ENCODE results near the gene LFNG.

The LFNG gene

DNA sequence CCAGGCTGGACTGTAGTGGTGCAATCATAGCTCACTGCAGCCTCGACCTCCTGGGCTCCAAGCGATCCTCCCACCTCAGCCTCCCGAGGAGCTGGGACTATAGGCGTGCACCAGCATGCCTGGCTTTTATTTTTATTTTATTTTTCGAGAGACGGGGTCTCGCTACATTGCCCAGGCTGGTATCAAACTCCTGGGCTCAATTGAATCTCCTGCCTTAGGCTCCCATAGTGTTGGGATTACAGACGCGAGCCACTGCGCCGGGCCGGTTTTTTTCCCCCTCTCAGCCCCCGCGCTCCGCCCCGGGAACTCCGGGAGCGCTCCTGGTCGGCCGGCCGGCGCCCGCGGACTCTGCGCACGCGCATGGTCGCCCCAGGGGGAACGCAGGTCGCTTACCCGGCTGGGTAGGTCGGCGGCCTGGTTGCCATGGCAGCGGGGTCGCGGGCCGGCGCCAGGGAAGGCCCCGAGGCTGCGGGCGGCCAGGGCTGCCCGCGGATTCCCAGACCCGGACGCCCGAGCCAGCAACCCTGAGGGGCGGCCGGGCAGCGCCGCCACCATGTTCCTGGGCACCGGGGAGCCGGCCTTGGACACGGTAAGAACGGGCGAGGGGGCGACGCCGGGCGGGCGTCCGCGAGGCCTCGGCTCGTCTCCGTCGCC is 39.2 kb downstream of the LFNG start, which contains the start of gene IQCE:
IQCE (plus strand) TSS at position 351 of the 654 bp plus-strand sequence; CDS start at position 554, 203 bp downstream.
- TF ChIP-seq TAF1 (IDR thresholded peaks at IDR 0.05; ENCODE audit: borderline replicate concordance, insufficient read depth, low read length) (no peak), FOXP2 (optimal IDR thresholded peaks at IDR 0.05; ENCODE audit: borderline replicate concordance, extremely low read depth, extremely low read length, insufficient read depth) (peak; percentile 87), POLR2AphosphoS5 (IDR thresholded peaks at IDR 0.05; ENCODE audit: low read depth, low read length) (no peak), SIN3A (IDR thresholded peaks at IDR 0.05; ENCODE audit: borderline replicate concordance, insufficient read depth, low read length) (peak; percentile 75; the same call in 1 of the 2 replicates)
- TF ChIP-seq, protein P1, sequence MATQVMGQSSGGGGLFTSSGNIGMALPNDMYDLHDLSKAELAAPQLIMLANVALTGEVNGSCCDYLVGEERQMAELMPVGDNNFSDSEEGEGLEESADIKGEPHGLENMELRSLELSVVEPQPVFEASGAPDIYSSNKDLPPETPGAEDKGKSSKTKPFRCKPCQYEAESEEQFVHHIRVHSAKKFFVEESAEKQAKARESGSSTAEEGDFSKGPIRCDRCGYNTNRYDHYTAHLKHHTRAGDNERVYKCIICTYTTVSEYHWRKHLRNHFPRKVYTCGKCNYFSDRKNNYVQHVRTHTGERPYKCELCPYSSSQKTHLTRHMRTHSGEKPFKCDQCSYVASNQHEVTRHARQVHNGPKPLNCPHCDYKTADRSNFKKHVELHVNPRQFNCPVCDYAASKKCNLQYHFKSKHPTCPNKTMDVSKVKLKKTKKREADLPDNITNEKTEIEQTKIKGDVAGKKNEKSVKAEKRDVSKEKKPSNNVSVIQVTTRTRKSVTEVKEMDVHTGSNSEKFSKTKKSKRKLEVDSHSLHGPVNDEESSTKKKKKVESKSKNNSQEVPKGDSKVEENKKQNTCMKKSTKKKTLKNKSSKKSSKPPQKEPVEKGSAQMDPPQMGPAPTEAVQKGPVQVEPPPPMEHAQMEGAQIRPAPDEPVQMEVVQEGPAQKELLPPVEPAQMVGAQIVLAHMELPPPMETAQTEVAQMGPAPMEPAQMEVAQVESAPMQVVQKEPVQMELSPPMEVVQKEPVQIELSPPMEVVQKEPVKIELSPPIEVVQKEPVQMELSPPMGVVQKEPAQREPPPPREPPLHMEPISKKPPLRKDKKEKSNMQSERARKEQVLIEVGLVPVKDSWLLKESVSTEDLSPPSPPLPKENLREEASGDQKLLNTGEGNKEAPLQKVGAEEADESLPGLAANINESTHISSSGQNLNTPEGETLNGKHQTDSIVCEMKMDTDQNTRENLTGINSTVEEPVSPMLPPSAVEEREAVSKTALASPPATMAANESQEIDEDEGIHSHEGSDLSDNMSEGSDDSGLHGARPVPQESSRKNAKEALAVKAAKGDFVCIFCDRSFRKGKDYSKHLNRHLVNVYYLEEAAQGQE (IDR thresholded peaks at IDR 0.05; ENCODE audit: insufficient read depth in 1 of 2, low read depth in 2 of 2, low read length in 2 of 2), result no peak

DNA sequence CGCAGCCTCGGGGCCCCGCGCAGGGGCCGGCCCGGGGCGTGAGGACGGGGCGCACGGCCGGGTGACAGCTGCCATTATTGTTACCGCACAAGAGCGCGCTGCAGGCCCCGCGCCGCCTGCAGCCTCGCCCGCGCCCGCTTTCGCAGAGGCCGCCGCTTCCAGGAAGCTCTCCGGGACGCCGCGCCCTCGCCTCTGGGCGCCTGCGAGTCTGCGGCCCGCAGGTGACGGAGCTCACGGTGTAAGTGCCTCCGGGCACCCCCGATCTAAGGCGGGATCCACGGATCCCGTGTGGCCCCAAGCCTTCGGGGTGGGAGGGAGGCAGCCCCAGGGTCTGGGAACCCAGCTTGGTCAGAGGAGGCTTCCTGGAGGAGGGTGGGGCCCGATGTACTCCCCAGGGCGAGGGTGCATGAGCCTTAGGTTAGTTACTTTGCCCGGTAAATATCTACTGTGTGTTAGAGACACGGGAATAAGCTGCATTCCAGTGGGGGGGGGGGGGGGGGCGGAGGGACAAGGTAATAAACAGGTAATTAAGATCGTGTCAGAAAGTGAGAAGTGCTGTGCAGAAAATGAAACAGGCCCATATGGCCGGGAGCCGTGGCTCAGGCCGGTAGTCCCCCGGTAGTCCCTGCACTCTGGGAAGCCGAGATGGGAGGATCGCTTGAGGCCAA is 39.8 kb downstream of the LFNG start:
- TF ChIP-seq TAF1 (IDR thresholded peaks at IDR 0.05; ENCODE audit: borderline replicate concordance, insufficient read depth, low read length), result no peak

DNA sequence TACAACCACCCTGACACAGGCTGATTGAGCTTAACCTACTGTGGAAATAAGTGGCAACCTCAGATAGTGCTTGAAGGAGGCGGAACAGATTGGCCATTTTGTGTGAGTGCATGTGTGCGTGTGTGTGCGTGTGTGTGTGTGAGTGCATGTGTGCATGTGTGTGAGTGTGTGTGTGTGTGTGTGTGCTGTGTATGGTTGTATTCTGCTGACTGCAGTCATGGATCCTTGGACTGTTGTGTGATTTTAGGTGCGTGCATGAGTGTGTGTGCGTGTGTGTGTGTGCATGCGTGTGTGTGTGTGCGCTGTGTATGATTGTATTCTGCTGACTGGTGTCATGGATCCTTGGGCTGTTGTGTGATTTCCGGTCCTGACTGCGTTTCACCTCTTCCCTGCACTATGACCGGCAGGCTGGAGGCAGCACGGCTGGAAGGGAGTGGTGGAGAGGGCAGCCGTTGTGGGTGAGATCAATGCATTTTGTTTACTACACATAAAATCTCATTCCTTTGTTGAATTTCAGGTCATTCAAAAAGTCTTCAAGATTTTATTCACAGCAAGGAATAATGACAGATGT is 45.5 kb downstream of the LFNG start:
- TF ChIP-seq POLR2AphosphoS5 (IDR thresholded peaks at IDR 0.05; ENCODE audit: low read depth, low read length), result no peak
- peak; percentile 61 for TF ChIP-seq FOXP2 (optimal IDR thresholded peaks at IDR 0.05; ENCODE audit: borderline replicate concordance, extremely low read depth, extremely low read length, insufficient read depth)

DNA sequence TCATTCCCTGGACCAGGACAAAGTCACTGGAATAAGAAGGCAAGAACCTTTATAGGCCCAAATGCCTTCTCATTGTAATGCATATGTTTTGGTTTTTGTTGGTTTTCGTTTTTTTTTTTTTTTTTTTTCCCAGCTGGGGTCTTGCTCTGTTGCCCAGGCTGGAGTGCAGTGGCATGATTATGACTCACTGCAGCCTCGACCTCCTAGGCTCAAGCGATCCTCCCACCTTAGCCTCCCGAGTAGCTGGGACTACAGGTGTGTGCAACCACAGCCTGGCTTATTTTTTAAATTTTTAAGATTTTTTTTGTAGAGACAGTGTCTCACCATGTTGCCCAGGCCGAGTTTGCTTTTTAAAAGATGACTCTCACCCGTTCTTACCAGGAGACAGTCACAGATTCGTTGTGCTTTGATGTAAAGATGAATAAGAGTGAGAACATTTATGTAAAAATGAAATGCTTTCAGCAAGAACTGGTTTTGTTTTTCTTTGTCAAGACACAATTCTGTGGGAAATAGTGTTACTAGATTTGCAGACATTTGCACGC is 46.8 kb downstream of the LFNG start:
- TF ChIP-seq SIN3A (IDR thresholded peaks at IDR 0.05; ENCODE audit: borderline replicate concordance, insufficient read depth, low read length) (no peak), TAF1 (IDR thresholded peaks at IDR 0.05; ENCODE audit: borderline replicate concordance, insufficient read depth, low read length) (no peak)

DNA sequence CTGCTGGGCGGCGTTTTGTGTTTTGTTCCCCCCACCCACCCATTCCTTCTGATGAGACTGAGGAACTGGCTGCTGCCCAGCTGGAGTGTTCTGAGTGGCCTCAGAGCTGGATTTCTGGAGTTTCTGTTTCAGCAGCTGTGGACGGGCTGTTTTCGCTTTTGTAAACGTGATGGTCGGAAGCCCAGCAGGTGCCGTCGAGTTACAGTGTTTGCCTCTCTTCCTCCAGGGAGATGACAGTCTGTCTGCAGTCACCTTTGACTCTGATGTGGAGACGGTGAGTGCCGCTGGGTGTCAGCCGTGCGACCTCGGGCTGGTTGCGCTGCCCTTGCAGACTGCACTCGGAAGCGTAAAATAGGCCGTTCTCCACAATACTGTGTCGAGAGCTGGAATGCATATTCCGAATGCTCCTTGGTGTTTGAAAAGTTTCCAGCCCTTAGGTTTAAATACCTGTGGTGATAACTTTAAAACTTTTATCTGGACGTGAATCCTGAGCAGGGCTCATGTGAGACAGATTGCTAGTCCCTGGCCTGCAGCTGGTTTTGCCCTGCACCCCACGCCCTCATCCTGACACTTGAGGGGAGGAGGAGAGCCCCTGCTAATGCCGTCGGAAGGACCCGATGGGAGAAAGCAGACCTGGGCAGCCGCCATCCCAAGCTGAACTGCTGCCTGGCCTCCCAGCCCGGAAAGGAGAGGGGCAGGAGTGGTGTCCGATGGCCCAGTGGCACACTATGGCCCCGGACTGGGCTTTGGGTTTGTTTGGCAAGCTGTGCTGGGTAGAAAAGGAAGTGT is 47.5 kb downstream of the LFNG start:
- no peak for TF ChIP-seq FOXP2 (optimal IDR thresholded peaks at IDR 0.05; ENCODE audit: borderline replicate concordance, extremely low read depth, extremely low read length, insufficient read depth)
- TF ChIP-seq SIN3A (IDR thresholded peaks at IDR 0.05; ENCODE audit: borderline replicate concordance, insufficient read depth, low read length), result no peak
- TF ChIP-seq, protein P1 (IDR thresholded peaks at IDR 0.05; ENCODE audit: insufficient read depth in 1 of 2, low read depth in 2 of 2, low read length in 2 of 2), result no peak
- TF ChIP-seq POLR2AphosphoS5 (IDR thresholded peaks at IDR 0.05; ENCODE audit: low read depth, low read length), result no peak
- no peak for TF ChIP-seq TAF1 (IDR thresholded peaks at IDR 0.05; ENCODE audit: borderline replicate concordance, insufficient read depth, low read length)

DNA sequence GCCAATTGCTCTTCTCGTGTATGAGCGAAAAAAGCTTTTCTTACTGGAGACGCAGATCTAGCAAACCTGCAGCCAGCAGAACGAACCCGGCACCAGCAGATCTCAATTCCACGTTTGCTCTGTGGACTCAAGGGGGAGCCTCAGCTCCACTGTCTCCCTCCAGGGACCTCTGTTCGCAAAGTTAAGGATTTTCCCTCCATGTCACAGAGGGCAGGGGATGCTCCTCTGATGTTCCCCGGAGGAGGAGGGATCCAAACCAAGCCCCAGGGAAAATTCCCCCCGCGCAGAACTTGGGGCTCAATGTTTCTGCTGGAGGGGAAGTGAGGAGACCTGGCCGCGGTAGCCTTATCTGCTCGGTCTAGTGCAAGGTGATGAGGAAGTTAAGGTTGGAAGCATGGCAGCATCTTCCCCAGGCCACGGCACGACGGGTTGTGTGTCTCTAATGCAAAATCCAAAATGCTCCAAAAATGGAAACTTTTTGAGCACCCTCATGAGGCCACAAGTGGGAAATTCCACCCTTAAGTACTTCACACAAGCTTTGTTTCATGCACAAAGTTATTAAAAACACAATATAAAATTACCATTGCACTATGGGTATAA is 48.2 kb downstream of the LFNG start:
- TF ChIP-seq POLR2AphosphoS5 (IDR thresholded peaks at IDR 0.05; ENCODE audit: low read depth, low read length) (no peak), SIN3A (IDR thresholded peaks at IDR 0.05; ENCODE audit: borderline replicate concordance, insufficient read depth, low read length) (no peak), TAF1 (IDR thresholded peaks at IDR 0.05; ENCODE audit: borderline replicate concordance, insufficient read depth, low read length) (no peak), FOXP2 (optimal IDR thresholded peaks at IDR 0.05; ENCODE audit: borderline replicate concordance, extremely low read depth, extremely low read length, insufficient read depth) (no peak)
- TF ChIP-seq, protein P1 (IDR thresholded peaks at IDR 0.05; ENCODE audit: insufficient read depth in 1 of 2, low read depth in 2 of 2, low read length in 2 of 2), result no peak
